ENCODE measurements around the gene TMEM163.

Gene TMEM163

GRCh38 chr2:134682726-134683125 lies 36.1 kb downstream of the TMEM163 start:
- Histone ChIP-seq H3K27ac (ENCODE audit: low read depth, low read length, poor library complexity, severe bottlenecking) (no peak overlapping the region), H3K4me1 (ENCODE audit: insufficient read depth, low read length, severe bottlenecking) (no peaks in the 10 kb centered on the region), H3K9me3 (ENCODE audit: low read length) (no peaks in the 10 kb centered on the region), H3K27me3 (ENCODE audit: insufficient read depth, low read length) (no peaks in the 10 kb centered on the region; the same call in 1 of the 2 replicates), H3K4me2 (ENCODE audit: low read length) (no peak overlapping the region), H3K9ac (ENCODE audit: low read length) (no peak overlapping the region), H3K36me3 (ENCODE audit: insufficient read depth, low read length) (no peaks in the 10 kb centered on the region), H3K4me3 (ENCODE audit: low read depth, low read length, poor library complexity, severe bottlenecking) (no peak overlapping the region), H4K20me1 (ENCODE audit: insufficient read depth, low read length) (no peaks in the 10 kb centered on the region), H3K9me2 (ENCODE audit: low read depth, low read length) (no peaks in the 10 kb centered on the region), H3F3A (ENCODE audit: insufficient read depth, low read length) (no peaks in the 10 kb centered on the region), H2AFZ (ENCODE audit: low read length) (no peak overlapping the region), H3K79me2 (ENCODE audit: insufficient read depth, low read length) (no peaks in the 10 kb centered on the region)
- TF ChIP-seq CTCF (IDR thresholded peaks at IDR 0.05; ENCODE audit: low read length) = no peak

- no peaks in the 10 kb centered on the region for H3K9me3 ChIP-seq (ENCODE audit: low read length)
- no peaks in the 10 kb centered on the region for H4K20me1 ChIP-seq (ENCODE audit: insufficient read depth, low read length)
- no peak overlapping the region for H2AFZ ChIP-seq (ENCODE audit: low read length)
- no peak overlapping the region for H3K27ac ChIP-seq (ENCODE audit: low read depth, low read length, poor library complexity, severe bottlenecking)
- no peaks in the 10 kb centered on the region for H3K79me2 ChIP-seq (ENCODE audit: insufficient read depth, low read length)
- no peak overlapping the region for H3K4me3 ChIP-seq (ENCODE audit: low read depth, low read length, poor library complexity, severe bottlenecking)
- H3K36me3 ChIP-seq (ENCODE audit: insufficient read depth, low read length) = no peaks in the 10 kb centered on the region
- H3K4me1 ChIP-seq (ENCODE audit: insufficient read depth, low read length, severe bottlenecking) = peaks cover 5% of the 10 kb centered on the region
- H3K9ac ChIP-seq (ENCODE audit: low read length) = no peak overlapping the region
- H3K4me2 ChIP-seq (ENCODE audit: low read length) = no peak overlapping the region
- H3F3A ChIP-seq (ENCODE audit: insufficient read depth, low read length) = no peaks in the 10 kb centered on the region
- TF ChIP-seq EZH2 (IDR thresholded peaks at IDR 0.05; ENCODE audit: borderline replicate concordance, low read length) = no peak
- no peak for TF ChIP-seq CTCF (IDR thresholded peaks at IDR 0.05; ENCODE audit: low read length)
- peaks cover 4% of the 10 kb centered on the region for H3K27me3 ChIP-seq (ENCODE audit: insufficient read depth, low read length)
- H3K9me2 ChIP-seq (ENCODE audit: low read depth, low read length) = no peaks in the 10 kb centered on the region
These were observed 37.6 kb downstream of the TMEM163 start for GRCh38 chr2:134681201-134681600.

GRCh38 chr2:134679745-134680144 lies 39.1 kb downstream of the TMEM163 start:
- Histone ChIP-seq H2AFZ (ENCODE audit: low read length) (no peak overlapping the region), H3K4me2 (ENCODE audit: low read length) (no peak overlapping the region)

More at GRCh38 chr2:134679745-134680144, 39.1 kb downstream of the TMEM163 start:
- H3K27ac ChIP-seq (ENCODE audit: low read depth, low read length, poor library complexity, severe bottlenecking) = no peak overlapping the region
- no peak overlapping the region for H3K9ac ChIP-seq (ENCODE audit: low read length)
- H3K9me3 ChIP-seq (ENCODE audit: low read length) = no peaks in the 10 kb centered on the region
- no peak overlapping the region for H3K4me3 ChIP-seq (ENCODE audit: low read depth, low read length, poor library complexity, severe bottlenecking)
- no peaks in the 10 kb centered on the region for H3K9me2 ChIP-seq (ENCODE audit: low read depth, low read length)
- no peaks in the 10 kb centered on the region for H3K36me3 ChIP-seq (ENCODE audit: insufficient read depth, low read length)
- peaks cover 4% of the 10 kb centered on the region for H3K27me3 ChIP-seq (ENCODE audit: insufficient read depth, low read length)
- H3K79me2 ChIP-seq (ENCODE audit: insufficient read depth, low read length) = no peaks in the 10 kb centered on the region
- H4K20me1 ChIP-seq (ENCODE audit: insufficient read depth, low read length) = no peaks in the 10 kb centered on the region
- TF ChIP-seq CTCF (IDR thresholded peaks at IDR 0.05; ENCODE audit: low read length) = no peak
- peaks cover 5% of the 10 kb centered on the region for H3K4me1 ChIP-seq (ENCODE audit: insufficient read depth, low read length, severe bottlenecking)
- H3F3A ChIP-seq (ENCODE audit: insufficient read depth, low read length) = no peaks in the 10 kb centered on the region

Data from OCI-LY1 (cell line).